ENCODE data around the gene TIGD1. TPM values are rescaled to one million over a fixed set of nuclear protein-coding genes. Genes with fewer than 3 reads are reported as not detected.
"Not testable (repeated sequence)": the region's sequence is repeated elsewhere in the genome, so short reads cannot be mapped to it uniquely, and the experiment has no call there.

The TIGD1 gene
- total RNA-seq, 2 experiments from 2014 or later, result 6.1 to 9.6 TPM

- H3K36me3 Mint-ChIP-seq, result peaks cover 21% of the 10 kb centered on the region
- no peaks in the 10 kb centered on the region for H3K27me3 Mint-ChIP-seq
- CTCF ChIA-PET, result interaction anchor here (0.9 to 1.9 kb wide), 3 partner anchors 10 to 44 kb away, joined by 3 to 5 read pairs (median 3); no protein-coding TSS in a partner anchor
- no peak for ATAC-seq
- H3K4me1 Mint-ChIP-seq, result peaks cover 22% of the 10 kb centered on the region
- no peak overlapping the region for H3K27ac Mint-ChIP-seq
- H3K4me3 Mint-ChIP-seq, result no peak overlapping the region
- no peak for DNase-seq
- no peaks in the 10 kb centered on the region for H3K9me3 Mint-ChIP-seq (ENCODE audit: low read depth)
Measured at GRCh38 chr2:232578626-232579025, 28.3 kb upstream of the TIGD1 start.

- H3K27me3 Mint-ChIP-seq, result no peaks in the 10 kb centered on the region
- CTCF ChIA-PET, result interaction anchor here (1.4 kb wide), 1 partner anchor 44 kb away, joined by 3 read pairs; no protein-coding TSS in a partner anchor
- ATAC-seq, result no peak
- no peak overlapping the region for H3K27ac Mint-ChIP-seq
- peaks cover 22% of the 10 kb centered on the region for H3K4me1 Mint-ChIP-seq
- no peaks in the 10 kb centered on the region for H3K9me3 Mint-ChIP-seq (ENCODE audit: low read depth)
- no peak for DNase-seq
- peaks cover 18% of the 10 kb centered on the region for H3K36me3 Mint-ChIP-seq
- H3K4me3 Mint-ChIP-seq, result no peak overlapping the region
Measured at GRCh38 chr2:232577841-232578240, 27.5 kb upstream of the TIGD1 start.

GRCh38 chr2:232576995-232577394 is 26.6 kb upstream of the TIGD1 start:
- Mint-ChIP-seq H3K9me3 (ENCODE audit: low read depth) (no peaks in the 10 kb centered on the region), H3K27ac (no peak overlapping the region), H3K36me3 (peaks cover 14% of the 10 kb centered on the region), H3K4me3 (no peak overlapping the region), H3K4me1 (peaks cover 22% of the 10 kb centered on the region), H3K27me3 (no peaks in the 10 kb centered on the region)
- no peak for ATAC-seq
- CTCF ChIA-PET, result no interaction called here
- no peak for DNase-seq

- H3K4me1 Mint-ChIP-seq, result peaks cover 11% of the 10 kb centered on the region
- DNase-seq (no peak), ATAC-seq (no peak)
- no peaks in the 10 kb centered on the region for H3K27me3 Mint-ChIP-seq
- H3K4me3 Mint-ChIP-seq, result no peak overlapping the region
- CTCF ChIA-PET, result no interaction called here
- H3K9me3 Mint-ChIP-seq (ENCODE audit: low read depth), result no peaks in the 10 kb centered on the region
- H3K36me3 Mint-ChIP-seq, result peaks cover 15% of the 10 kb centered on the region
- H3K27ac Mint-ChIP-seq, result no peak overlapping the region
Measured at GRCh38 chr2:232575404-232575746, 25.0 kb upstream of the TIGD1 start.

- Mint-ChIP-seq H3K9me3 (ENCODE audit: low read depth) (no peaks in the 10 kb centered on the region), H3K27ac (no peak overlapping the region), H3K4me1 (peaks cover 6% of the 10 kb centered on the region), H3K4me3 (no peak overlapping the region), H3K27me3 (no peaks in the 10 kb centered on the region), H3K36me3 (peaks cover 15% of the 10 kb centered on the region)
- ATAC-seq (no peak), DNase-seq (no peak)
- CTCF ChIA-PET, result no interaction called here
Measured at GRCh38 chr2:232574674-232575403, 24.5 kb upstream of the TIGD1 start.

- Mint-ChIP-seq H3K27me3 (no peaks in the 10 kb centered on the region), H3K9me3 (ENCODE audit: low read depth) (no peaks in the 10 kb centered on the region), H3K36me3 (peaks cover 17% of the 10 kb centered on the region), H3K4me1 (no peaks in the 10 kb centered on the region), H3K27ac (no peak overlapping the region), H3K4me3 (no peak overlapping the region)
- DNase-seq (no peak), ATAC-seq (no peak)
- CTCF ChIA-PET, result no interaction called here
Measured at GRCh38 chr2:232573771-232574435, 23.5 kb upstream of the TIGD1 start.

- DNase-seq, result no peak
- Mint-ChIP-seq H3K4me3 (no peak overlapping the region), H3K36me3 (peaks cover 22% of the 10 kb centered on the region), H3K27me3 (no peaks in the 10 kb centered on the region), H3K4me1 (no peaks in the 10 kb centered on the region), H3K9me3 (ENCODE audit: low read depth) (no peaks in the 10 kb centered on the region), H3K27ac (no peak overlapping the region)
- CTCF ChIA-PET, result no interaction called here
- no peak for ATAC-seq
Measured at GRCh38 chr2:232573042-232573441, 22.7 kb upstream of the TIGD1 start.

GRCh38 chr2:232571026-232571474 is 20.7 kb upstream of the TIGD1 start:
- no peaks in the 10 kb centered on the region for H3K4me1 Mint-ChIP-seq
- ATAC-seq (no peak), DNase-seq (no peak)
- H3K9me3 Mint-ChIP-seq (ENCODE audit: low read depth), result no peaks in the 10 kb centered on the region
- H3K27me3 Mint-ChIP-seq, result no peaks in the 10 kb centered on the region
- H3K27ac Mint-ChIP-seq, result no peak overlapping the region
- H3K36me3 Mint-ChIP-seq, result peaks cover 35% of the 10 kb centered on the region
- H3K4me3 Mint-ChIP-seq, result no peak overlapping the region
- CTCF ChIA-PET, result interaction anchor here (0.9 kb wide), 1 partner anchor 9 kb away, joined by 3 read pairs; no protein-coding TSS in a partner anchor

GRCh38 chr2:232570481-232570880 is 20.1 kb upstream of the TIGD1 start:
- H3K4me1 Mint-ChIP-seq, ATAC-seq: not testable (repeated sequence)
- CTCF ChIA-PET, result interaction anchor here (0.9 kb wide), 1 partner anchor 9 kb away, joined by 3 read pairs; no protein-coding TSS in a partner anchor

GRCh38 chr2:232569541-232569940 is 19.2 kb upstream of the TIGD1 start:
- Mint-ChIP-seq H3K4me1 (no peaks in the 10 kb centered on the region), H3K4me3 (no peak overlapping the region), H3K27ac (no peak overlapping the region), H3K27me3 (no peaks in the 10 kb centered on the region), H3K9me3 (ENCODE audit: low read depth) (no peaks in the 10 kb centered on the region), H3K36me3 (peaks cover 46% of the 10 kb centered on the region)
- CTCF ChIA-PET, result interaction anchor here (0.8 kb wide), 1 partner anchor 10 kb away, joined by 3 read pairs; no protein-coding TSS in a partner anchor
- DNase-seq (no peak), ATAC-seq (no peak)

More at GRCh38 chr2:232570481-232570880, 20.1 kb upstream of the TIGD1 start:
- not testable (repeated sequence) for H3K27ac Mint-ChIP-seq; H3K9me3 Mint-ChIP-seq (ENCODE audit: low read depth); H3K27me3 Mint-ChIP-seq; DNase-seq; H3K4me3 Mint-ChIP-seq
- H3K36me3 Mint-ChIP-seq, result peaks cover 38% of the 10 kb centered on the region

GRCh38 chr2:232568161-232568560 is 17.8 kb upstream of the TIGD1 start:
- CTCF ChIA-PET, result no interaction called here
- H3K27ac Mint-ChIP-seq, result no peak overlapping the region
- H3K4me3 Mint-ChIP-seq, result no peak overlapping the region
- no peaks in the 10 kb centered on the region for H3K27me3 Mint-ChIP-seq
- peaks cover 56% of the 10 kb centered on the region for H3K36me3 Mint-ChIP-seq
- H3K9me3 Mint-ChIP-seq (ENCODE audit: low read depth), result no peaks in the 10 kb centered on the region
- no peak for ATAC-seq
- peaks cover 9% of the 10 kb centered on the region for H3K4me1 Mint-ChIP-seq
- no peak for DNase-seq

- CTCF ChIA-PET, result no interaction called here
- ATAC-seq (no peak), DNase-seq (no peak)
- Mint-ChIP-seq H3K27ac (no peak overlapping the region), H3K4me1 (peaks cover 13% of the 10 kb centered on the region), H3K27me3 (no peaks in the 10 kb centered on the region), H3K36me3 (peaks cover 60% of the 10 kb centered on the region), H3K4me3 (no peak overlapping the region), H3K9me3 (ENCODE audit: low read depth) (no peaks in the 10 kb centered on the region)
Measured at GRCh38 chr2:232567721-232568120, 17.4 kb upstream of the TIGD1 start.

GRCh38 chr2:232563580-232563979 is 13.2 kb upstream of the TIGD1 start:
- H3K36me3 Mint-ChIP-seq, result peaks cover 65% of the 10 kb centered on the region

More at GRCh38 chr2:232563580-232563979, 13.2 kb upstream of the TIGD1 start:
- Mint-ChIP-seq H3K27me3 (no peaks in the 10 kb centered on the region), H3K27ac (no peak overlapping the region), H3K4me3 (no peak overlapping the region), H3K9me3 (ENCODE audit: low read depth) (no peaks in the 10 kb centered on the region), H3K4me1 (peaks cover 14% of the 10 kb centered on the region)
- CTCF ChIA-PET, result interaction anchor here (1.2 kb wide), 1 partner anchor 18 kb away, joined by 4 read pairs; no protein-coding TSS in a partner anchor
- peak; percentile 70 for ATAC-seq
- DNase-seq, result no peak
